GM21723 (cell line): ENCODE results near the gene YTHDF1.

Experiments used
- ATAC-seq: cut with Tn5 transposase; IDR thresholded peaks from one replicate; pipeline ENCODE4 v1.9.1; 2021; ENCODE audit warnings: mild to moderate bottlenecking, moderate library complexity; ENCODE audit not compliant: unreplicated experiment

YTHDF1 gene

DNA sequence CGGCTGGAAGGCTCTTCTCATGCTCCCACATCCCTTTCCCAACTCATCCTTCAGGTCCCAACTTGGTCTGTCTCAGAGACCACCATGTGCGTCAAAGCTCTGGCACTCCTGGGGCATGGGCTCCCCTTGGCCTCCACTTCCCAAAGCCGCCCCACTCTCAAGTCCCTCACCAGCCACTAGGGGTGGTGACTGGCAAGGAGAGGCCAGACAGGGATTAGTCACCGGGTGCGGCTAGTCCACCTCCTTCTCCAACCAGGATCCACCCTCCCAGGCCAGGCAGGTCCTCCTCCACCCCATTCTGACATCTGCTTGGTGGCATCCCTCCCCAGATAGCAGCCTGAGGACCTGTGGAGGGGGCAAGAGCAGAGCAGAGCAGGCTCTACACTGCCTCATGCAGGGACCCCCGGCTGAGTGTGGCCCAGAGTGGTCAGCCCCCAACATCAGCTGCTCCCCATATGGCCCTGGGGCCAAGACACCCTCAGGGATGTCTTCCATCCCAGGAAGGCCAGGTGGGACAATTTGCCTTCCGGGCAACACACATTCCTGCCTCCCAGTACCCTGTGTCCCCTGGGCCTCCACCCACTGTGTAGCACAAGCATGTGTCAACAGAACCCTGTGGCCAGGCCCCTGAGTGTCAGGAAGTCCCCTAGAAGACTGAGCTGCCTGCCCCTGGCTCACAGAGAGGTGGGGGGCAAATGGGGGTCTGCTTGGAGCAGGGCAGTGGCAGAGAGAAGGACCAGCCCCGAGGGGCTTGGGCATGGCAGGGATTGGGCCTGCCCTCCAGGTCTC is 29.2 kb downstream of the YTHDF1 start:
- ATAC-seq: no peak

GRCh38 chr20:63186084-63186483 is 29.8 kb downstream of the YTHDF1 start:
- no peak for ATAC-seq

DNA sequence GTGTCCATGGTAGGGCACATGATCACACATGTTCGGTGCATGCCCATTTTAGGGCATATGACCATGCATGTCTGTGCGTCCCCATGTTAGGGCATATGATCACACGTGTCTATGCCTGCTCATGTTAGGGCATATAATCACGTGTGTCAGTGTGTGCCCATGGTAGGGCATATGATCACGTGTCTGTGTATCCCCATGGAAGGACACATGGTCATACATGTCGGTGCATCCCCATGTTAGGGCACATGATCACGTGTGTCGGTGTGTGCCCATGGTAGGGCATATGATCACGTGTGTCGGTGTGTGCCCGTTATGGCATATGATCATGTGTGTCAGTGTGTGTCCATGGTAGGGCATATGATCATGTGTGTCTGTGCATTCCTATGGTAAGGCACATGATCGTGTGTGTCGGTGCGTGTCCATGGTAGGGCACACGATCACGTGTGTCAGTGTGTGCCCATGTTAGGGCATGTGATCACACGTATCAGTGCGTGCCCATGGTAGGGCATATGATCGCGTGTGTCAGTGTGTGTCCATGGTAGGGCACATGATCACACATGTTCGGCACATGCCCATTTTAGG is 30.6 kb downstream of the YTHDF1 start:
- no peak for ATAC-seq

- ATAC-seq: no peak
Observed at GRCh38 chr20:63183422-63184146, 32.3 kb downstream of the YTHDF1 start.

- ATAC-seq: no peak
Observed at GRCh38 chr20:63182946-63183415, 33.0 kb downstream of the YTHDF1 start.

DNA sequence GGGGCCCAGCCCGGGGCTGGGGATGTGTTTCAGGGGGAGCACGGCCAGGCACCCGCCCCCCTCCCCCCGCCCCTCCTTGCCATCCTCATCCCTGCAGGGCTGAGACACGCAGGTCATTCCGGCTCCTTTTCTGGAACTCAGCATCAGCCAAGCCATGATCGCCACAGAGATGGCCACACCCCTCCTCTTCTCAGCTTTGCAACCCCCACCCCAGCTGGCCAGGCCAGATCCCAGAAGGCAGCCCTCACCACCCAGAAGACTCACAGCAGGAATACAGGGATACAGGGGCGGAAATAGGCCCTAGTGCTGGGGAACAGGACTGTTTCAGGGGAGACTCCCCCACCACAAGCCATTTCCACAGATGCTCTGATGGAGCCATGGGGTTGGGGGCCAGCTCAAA is 33.5 kb downstream of the YTHDF1 start:
- ATAC-seq: no peak

DNA sequence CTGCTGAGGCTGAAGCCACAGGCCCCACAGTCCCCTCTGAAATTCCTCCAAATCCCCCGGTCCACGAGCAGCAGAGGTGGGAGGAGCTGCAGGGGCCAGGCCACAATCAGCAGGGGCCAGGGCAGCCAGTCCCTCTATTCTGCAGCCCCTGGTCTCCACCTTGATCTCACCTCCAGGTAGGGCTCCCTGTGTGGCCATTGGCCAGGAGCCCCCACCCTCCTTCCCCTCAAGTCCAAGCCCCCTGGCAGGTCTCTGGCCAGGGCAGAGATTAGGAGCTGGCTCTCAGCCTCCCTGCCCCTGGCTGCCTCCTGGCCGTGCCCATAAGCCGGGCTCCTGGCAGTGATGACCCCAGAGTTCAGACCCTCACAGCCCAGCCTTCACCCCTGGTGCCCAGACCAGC is 34.7 kb downstream of the YTHDF1 start:
- no peak for ATAC-seq

DNA sequence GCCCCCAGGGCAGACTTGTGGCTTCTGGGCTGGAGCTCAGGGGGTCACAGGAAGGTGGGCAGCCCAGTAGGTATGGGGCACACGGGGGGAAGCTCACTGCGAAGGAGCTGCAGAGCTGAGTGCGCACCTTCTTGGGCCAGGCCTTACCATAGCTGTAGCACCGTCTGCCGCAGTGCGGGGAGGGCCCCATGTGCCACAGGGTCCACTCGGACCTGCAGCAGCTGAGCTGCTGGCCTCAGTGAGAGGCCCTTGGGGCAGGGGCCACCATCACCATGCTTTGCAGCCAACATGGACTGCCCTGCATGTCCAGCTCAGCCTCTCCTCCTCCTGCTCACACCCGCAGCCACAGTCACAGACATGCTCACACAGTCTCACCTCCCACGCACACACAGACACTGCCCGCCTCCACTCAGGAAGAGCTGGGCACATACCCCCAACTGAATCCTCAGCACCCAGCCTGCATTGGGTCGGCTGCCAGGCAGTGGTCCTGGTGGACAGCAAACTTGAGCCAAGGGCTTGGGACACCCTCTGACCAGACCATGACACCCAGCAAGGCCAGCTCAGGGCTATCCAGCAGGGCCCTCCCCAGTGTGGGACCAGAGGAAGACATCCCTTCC is 35.3 kb downstream of the YTHDF1 start:
- no peak for ATAC-seq

DNA sequence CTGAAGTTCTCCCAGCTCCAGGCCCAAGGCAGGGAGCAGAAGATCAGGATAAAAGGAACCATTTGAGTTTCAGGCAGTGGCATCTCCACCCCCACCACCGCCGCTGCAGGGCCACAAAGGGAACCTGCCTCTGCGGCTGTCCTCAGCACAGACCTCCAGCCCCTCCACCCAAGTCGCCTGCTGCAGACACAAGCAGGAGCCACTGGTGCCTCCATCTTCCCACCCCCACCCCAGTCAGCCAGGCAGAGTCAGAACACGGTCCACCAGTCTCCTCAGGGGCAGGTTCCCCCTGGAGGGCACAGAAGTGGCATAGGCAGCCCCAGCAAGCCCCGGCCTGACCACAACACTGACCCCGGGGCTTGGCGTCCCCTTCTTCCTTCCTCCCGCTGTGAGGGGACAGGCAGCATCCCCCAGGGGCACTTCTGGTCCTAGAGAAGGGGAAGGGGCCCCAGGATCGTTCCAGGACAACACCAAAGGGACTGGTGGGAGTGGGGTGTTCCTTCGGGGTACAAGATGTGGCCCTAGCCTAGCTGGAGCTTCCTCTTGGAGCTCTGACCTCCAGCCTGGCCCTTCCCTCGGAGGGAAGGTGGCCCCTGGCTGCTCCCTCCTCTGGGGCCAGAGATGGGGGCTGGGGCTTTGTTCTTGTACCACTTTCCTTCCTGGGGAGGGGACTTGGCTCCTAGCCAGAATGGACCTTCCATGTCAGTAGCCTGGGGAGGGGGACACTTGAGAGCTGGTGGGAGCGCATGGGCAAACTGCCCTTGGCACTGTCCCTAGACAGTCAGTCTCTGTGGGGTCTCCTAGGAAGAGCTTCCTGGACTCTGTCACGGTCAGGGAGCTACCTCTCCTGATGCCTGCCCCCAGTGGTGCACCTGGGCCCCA is 36.0 kb downstream of the YTHDF1 start:
- no peak for ATAC-seq

- peak; percentile 57 for ATAC-seq
Observed at GRCh38 chr20:63178889-63179686, 36.8 kb downstream of the YTHDF1 start.

- ATAC-seq: no peak
Observed at GRCh38 chr20:63178446-63178820, 37.5 kb downstream of the YTHDF1 start.

- ATAC-seq: no peak
Observed at GRCh38 chr20:63177785-63178445, 38.0 kb downstream of the YTHDF1 start.

DNA sequence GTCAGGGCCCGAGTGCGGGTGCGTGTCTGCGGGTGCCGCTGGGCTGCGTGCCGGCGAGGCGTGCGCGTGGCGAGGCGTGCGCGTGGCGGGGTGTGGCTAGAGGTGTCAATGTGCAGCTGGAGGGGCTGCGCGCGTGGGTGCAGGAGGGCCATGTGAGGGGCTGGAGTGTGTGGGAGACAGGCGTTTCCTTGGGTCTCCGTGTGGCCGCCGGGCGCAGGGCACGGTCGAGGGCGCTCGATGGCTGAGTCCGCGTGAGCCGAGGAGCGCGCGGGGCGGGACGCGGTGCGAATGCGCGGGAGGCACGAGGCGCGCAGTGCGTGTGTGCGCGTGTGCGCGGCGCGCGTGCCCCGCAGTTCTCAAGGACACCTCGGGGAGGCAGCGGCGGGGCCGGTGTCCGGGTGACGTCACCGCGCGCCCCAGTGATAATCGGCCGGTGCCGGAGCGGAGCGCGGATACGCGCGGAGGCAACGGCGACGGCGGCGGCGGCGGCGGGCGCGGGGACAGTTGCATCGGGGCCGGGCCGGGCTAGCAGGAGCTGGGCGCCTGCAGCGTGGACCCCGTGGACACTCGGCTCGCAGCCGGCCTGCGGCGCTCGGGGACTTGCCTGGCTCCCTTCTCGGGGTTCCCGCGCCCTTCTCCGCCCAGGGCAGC is 38.7 kb downstream of the YTHDF1 start:
- ATAC-seq: no peak

DNA sequence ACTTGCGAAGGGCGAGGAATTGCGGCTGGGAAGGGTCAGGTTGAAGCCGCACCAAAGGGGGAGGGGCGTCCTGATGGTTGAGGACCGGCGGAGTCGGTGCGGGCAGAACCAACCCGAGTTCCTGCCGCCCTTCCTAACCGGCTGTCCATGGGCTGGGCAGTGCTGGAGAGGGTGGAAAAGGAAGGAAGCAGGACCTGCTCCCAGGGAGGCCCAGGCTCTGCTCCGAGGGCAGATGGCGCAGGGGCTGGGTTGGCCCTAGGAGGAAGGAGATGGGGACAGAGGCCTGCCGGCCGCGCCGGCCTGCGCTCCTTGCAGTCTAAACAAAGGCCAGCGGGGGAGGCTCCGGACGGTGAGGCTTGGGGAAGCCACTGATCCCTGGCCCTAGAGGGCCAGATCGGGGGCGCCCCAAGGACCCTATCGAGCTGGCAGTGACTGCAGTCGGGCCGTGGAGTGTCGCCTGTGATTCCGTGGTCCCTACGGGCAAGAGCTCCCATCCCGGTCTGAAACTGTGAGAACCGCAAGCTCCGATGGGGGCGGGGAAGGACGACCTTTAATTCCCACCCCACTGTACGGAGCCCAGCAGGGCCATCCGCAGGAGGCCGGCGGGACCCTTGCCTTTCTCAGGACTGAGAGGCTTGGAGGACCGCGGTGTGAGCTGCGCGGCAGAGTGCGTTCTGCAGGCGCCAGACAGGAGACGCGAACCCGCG is 39.4 kb downstream of the YTHDF1 start:
- no peak for ATAC-seq

- ATAC-seq: no peak
Observed at GRCh38 chr20:63176034-63176426, 39.9 kb downstream of the YTHDF1 start.

GRCh38 chr20:63175038-63175895 is 40.7 kb downstream of the YTHDF1 start:
- ATAC-seq: no peak
